Measurements from ENCODE around the gene RFX8. TPM values are rescaled to one million over a fixed set of nuclear protein-coding genes. Genes with fewer than 3 reads are reported as not detected.

RFX8 gene
- total RNA-seq, 2 donors from 2014 or later = 0.97 TPM; not detected in 1

DNA sequence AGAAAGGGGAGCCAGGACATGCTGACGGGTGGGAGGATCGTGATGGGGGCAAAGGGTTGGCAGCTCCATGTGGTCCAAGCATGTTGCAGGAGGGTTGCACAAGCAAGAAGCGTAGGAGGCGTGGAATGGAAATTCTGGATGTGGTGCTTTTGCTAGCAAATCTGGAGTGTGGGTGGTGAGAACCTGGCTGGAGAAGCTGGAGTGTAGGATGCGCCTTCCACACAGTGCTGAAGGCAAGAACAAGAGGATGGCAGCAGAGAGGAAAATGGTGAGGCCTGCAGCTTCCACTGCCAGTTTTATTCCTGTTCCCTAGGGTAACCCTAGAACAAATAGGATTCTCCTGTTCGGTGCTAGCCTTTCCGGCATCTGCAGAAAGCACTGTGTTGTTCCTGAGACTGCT lies 110.0 kb downstream of the RFX8 start:
- no peak for TF ChIP-seq POLR2AphosphoS5 (IDR thresholded peaks at IDR 0.05)
- TF ChIP-seq, protein P1, sequence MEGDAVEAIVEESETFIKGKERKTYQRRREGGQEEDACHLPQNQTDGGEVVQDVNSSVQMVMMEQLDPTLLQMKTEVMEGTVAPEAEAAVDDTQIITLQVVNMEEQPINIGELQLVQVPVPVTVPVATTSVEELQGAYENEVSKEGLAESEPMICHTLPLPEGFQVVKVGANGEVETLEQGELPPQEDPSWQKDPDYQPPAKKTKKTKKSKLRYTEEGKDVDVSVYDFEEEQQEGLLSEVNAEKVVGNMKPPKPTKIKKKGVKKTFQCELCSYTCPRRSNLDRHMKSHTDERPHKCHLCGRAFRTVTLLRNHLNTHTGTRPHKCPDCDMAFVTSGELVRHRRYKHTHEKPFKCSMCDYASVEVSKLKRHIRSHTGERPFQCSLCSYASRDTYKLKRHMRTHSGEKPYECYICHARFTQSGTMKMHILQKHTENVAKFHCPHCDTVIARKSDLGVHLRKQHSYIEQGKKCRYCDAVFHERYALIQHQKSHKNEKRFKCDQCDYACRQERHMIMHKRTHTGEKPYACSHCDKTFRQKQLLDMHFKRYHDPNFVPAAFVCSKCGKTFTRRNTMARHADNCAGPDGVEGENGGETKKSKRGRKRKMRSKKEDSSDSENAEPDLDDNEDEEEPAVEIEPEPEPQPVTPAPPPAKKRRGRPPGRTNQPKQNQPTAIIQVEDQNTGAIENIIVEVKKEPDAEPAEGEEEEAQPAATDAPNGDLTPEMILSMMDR (IDR thresholded peaks at IDR 0.05) = no peak
- TF ChIP-seq POLR2A (IDR thresholded peaks at IDR 0.05) = no peak
- 95% methylated on average over 7 of the region's 7 CpGs for WGBS
- Histone ChIP-seq H3K4me1 (replicated peaks) (no peaks in the 10 kb centered on the region), H3K4me3 (no peak overlapping the region), H3K36me3 (no peaks in the 10 kb centered on the region), H3K27me3 (replicated peaks; ENCODE audit: insufficient read depth) (no peaks in the 10 kb centered on the region), H3K9me3 (no peaks in the 10 kb centered on the region), H3K27ac (no peak overlapping the region)
- DNase-seq (ENCODE audit: low spot score) = no peak
- intact Hi-C loops (cut with DNase I) = no loop called here

DNA sequence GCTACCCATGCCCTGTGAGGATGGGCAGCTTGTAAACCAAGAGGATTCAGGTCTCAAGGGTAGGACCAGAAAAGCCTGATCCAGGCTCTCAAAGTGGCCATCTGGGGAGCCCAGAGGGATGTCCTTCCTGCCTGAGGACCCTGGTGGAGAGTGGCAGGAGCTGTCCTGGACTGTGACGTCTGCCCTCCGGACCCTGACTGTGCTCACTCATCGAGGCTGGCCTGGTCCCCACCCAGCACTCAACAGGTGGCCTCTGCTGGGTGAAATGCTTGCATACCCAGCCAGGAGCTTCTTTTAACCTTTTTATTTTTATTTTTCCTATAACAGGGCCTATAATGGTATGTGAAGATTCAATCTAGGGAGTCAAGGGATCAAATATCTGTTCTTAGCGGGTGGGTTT lies 112.1 kb downstream of the RFX8 start:
- H3K9me3 ChIP-seq = no peaks in the 10 kb centered on the region
- H3K27me3 ChIP-seq (replicated peaks; ENCODE audit: insufficient read depth) = no peaks in the 10 kb centered on the region
- intact Hi-C loops (cut with DNase I) = no loop called here
- 93% methylated on average over 4 of the region's 4 CpGs for WGBS
- no peak for DNase-seq (ENCODE audit: low spot score)
- TF ChIP-seq, protein P1 (IDR thresholded peaks at IDR 0.05) = no peak
- no peak for TF ChIP-seq POLR2AphosphoS5 (IDR thresholded peaks at IDR 0.05)
- no peak for TF ChIP-seq POLR2A (IDR thresholded peaks at IDR 0.05)
- H3K4me3 ChIP-seq = no peak overlapping the region
- no peaks in the 10 kb centered on the region for H3K4me1 ChIP-seq (replicated peaks)
- no peaks in the 10 kb centered on the region for H3K36me3 ChIP-seq
- no peak overlapping the region for H3K27ac ChIP-seq

DNA sequence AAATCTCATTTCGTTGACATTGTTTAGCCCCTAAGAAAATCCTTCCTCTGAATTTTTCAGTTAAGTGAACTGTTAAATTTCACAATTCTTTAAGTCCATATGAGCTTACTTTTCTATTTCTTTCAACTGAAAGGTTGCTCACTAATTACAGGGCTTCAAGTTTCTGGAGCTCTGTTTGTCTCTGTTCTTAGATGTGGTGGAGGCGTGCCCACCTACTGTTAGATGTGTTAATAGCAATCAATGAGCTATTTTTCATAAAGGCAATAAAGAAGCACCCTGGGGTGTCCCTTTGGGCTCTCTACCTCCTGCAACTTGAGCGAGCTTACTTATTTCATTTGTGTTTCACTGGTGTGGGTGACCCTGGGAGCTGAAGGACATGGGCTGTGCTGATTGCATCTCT lies 112.6 kb downstream of the RFX8 start:
- H3K4me3 ChIP-seq = no peak overlapping the region

DNA sequence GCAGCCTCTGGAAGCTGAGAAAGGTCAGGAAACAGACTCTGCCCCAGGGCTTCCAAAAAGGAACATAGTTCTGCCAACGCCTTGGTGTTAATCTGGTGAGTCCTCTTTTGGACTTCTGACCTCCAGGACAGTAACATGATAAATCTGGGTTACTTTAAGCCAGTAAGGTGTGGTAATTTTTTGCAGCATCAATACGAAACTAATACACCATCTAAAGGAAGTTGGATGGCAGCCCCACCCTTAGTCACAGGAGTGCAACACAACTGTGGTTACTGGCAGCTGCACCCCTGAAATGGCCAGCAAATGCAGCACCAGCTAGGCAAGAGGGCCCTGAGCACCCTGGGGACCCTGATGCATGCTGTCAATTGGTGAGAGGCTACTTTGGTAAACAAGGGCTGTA lies 113.4 kb downstream of the RFX8 start:
- TF ChIP-seq POLR2AphosphoS5 (IDR thresholded peaks at IDR 0.05) (no peak), POLR2A (IDR thresholded peaks at IDR 0.05) (no peak)
- TF ChIP-seq, protein P1 (IDR thresholded peaks at IDR 0.05) = no peak
- no peaks in the 10 kb centered on the region for H3K4me1 ChIP-seq (replicated peaks)
- intact Hi-C loops (cut with DNase I) = no loop called here
- H3K9me3 ChIP-seq = no peaks in the 10 kb centered on the region
- WGBS = 75% methylated on average over 2 of the region's 2 CpGs
- H3K4me3 ChIP-seq = no peak overlapping the region
- H3K36me3 ChIP-seq = no peaks in the 10 kb centered on the region
- no peak overlapping the region for H3K27ac ChIP-seq
- H3K27me3 ChIP-seq (replicated peaks; ENCODE audit: insufficient read depth) = no peaks in the 10 kb centered on the region
- DNase-seq (ENCODE audit: low spot score) = no peak

More for the DNA sequence above, 112.6 kb downstream of the RFX8 start:
- intact Hi-C loops (cut with DNase I) = no loop called here
- TF ChIP-seq POLR2A (IDR thresholded peaks at IDR 0.05) = no peak
- TF ChIP-seq, protein P1 (IDR thresholded peaks at IDR 0.05) = no peak
- TF ChIP-seq POLR2AphosphoS5 (IDR thresholded peaks at IDR 0.05) = no peak
- DNase-seq (ENCODE audit: low spot score) = no peak
- 88% methylated on average over 3 of the region's 3 CpGs for WGBS
- no peaks in the 10 kb centered on the region for H3K27me3 ChIP-seq (replicated peaks; ENCODE audit: insufficient read depth)
- H3K4me1 ChIP-seq (replicated peaks) = no peaks in the 10 kb centered on the region
- no peak overlapping the region for H3K27ac ChIP-seq
- no peaks in the 10 kb centered on the region for H3K36me3 ChIP-seq
- H3K9me3 ChIP-seq = no peaks in the 10 kb centered on the region

DNA sequence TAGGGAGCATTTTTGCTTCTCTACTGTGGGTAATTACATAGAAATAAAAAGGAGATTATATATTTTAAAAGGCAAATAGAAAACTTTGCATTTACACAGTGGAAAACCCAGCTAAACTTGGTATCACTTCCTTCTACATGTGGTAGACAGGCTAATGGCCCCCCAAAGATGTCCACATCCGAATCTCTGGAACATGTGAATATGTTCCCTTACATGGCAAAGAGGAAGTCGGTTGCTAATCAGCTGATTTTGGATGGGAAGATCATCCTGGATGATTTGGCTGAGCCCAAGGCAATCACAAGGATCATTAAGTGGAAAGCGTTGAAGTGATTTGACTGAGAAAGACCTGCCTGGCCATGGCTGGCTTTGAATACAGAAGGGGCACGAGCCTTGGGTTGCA lies 113.8 kb downstream of the RFX8 start:
- H3K36me3 ChIP-seq = no peaks in the 10 kb centered on the region
- intact Hi-C loops (cut with DNase I) = no loop called here
- H3K9me3 ChIP-seq = no peaks in the 10 kb centered on the region
- WGBS = 72% methylated on average over 4 of the region's 4 CpGs
- H3K27ac ChIP-seq = no peak overlapping the region
- H3K27me3 ChIP-seq (replicated peaks; ENCODE audit: insufficient read depth) = no peaks in the 10 kb centered on the region
- H3K4me1 ChIP-seq (replicated peaks) = no peaks in the 10 kb centered on the region
- no peak for DNase-seq (ENCODE audit: low spot score)
- no peak overlapping the region for H3K4me3 ChIP-seq
- TF ChIP-seq POLR2AphosphoS5 (IDR thresholded peaks at IDR 0.05) = no peak
- TF ChIP-seq, protein P1 (IDR thresholded peaks at IDR 0.05) = no peak
- no peak for TF ChIP-seq POLR2A (IDR thresholded peaks at IDR 0.05)
